HEK293 (cell line): Measurements from ENCODE around the gene ATF2.
A peak's percentile ranks its signal among the peaks of the same experiment; 100 is the strongest.

Experiments
- BCL11A ChIP-seq: fragments of 450-650 bp; formaldehyde crosslinking; IDR thresholded peaks from 2 replicates; pipeline ENCODE4 v1.5.1; 2016; ENCODE audit warnings: low read depth, missing biosample characterization, missing genetic modification characterization
- GLIS2 ChIP-seq: fragments of 450-650 bp; formaldehyde crosslinking; IDR thresholded peaks from 2 replicates; pipeline ENCODE4 v1.5.1; 2016; ENCODE audit warnings: missing biosample characterization, missing genetic modification characterization
- KLF10 ChIP-seq: fragments of 450-650 bp; IDR thresholded peaks from 2 replicates; pipeline ENCODE4 v1.5.1; 2018; ENCODE audit warnings: missing biosample characterization, mild to moderate bottlenecking, missing genetic modification characterization
- KLF8 ChIP-seq: fragments of 450-650 bp; formaldehyde crosslinking; IDR thresholded peaks from 2 replicates; pipeline ENCODE4 v1.5.1; 2016; ENCODE audit warnings: missing biosample characterization, missing genetic modification characterization
- KLF9 ChIP-seq: fragments of 450-650 bp; formaldehyde crosslinking; IDR thresholded peaks from 2 replicates; pipeline ENCODE4 v1.5.1; 2016; ENCODE audit warnings: missing biosample characterization, missing genetic modification characterization, low read depth
- MYNN ChIP-seq: fragments of 450-650 bp; formaldehyde crosslinking; IDR thresholded peaks from 2 replicates; pipeline ENCODE4 v1.5.1; 2016; ENCODE audit warnings: missing biosample characterization, missing genetic modification characterization, borderline replicate concordance
- MZF1 ChIP-seq: fragments of 450-650 bp; formaldehyde crosslinking; IDR thresholded peaks from 2 replicates; pipeline ENCODE4 v1.5.1; 2017; ENCODE audit warnings: missing biosample characterization, missing genetic modification characterization, borderline replicate concordance
- OSR2 ChIP-seq: fragments of 450-650 bp; formaldehyde crosslinking; IDR thresholded peaks from 2 replicates; pipeline ENCODE4 v1.5.1; 2016; ENCODE audit warnings: missing biosample characterization, missing genetic modification characterization
- REST ChIP-seq: fragments of 450-650 bp; formaldehyde crosslinking; IDR thresholded peaks from 2 replicates; pipeline ENCODE4 v1.5.1; 2016; ENCODE audit warnings: missing biosample characterization, missing genetic modification characterization
- WT1 ChIP-seq: fragments of 450-650 bp; formaldehyde crosslinking; IDR thresholded peaks from 2 replicates; pipeline ENCODE4 v1.5.1; 2016; ENCODE audit warnings: missing biosample characterization, missing genetic modification characterization
- ZBTB1 ChIP-seq: fragments of 450-650 bp; formaldehyde crosslinking; IDR thresholded peaks from 2 replicates; pipeline ENCODE4 v1.5.1; 2016; ENCODE audit warnings: missing biosample characterization, missing genetic modification characterization
- ZIC2 ChIP-seq: fragments of 450-650 bp; formaldehyde crosslinking; IDR thresholded peaks from 2 replicates; pipeline ENCODE4 v1.5.1; 2016; ENCODE audit warnings: missing biosample characterization, missing genetic modification characterization
- ZNF10 ChIP-seq: fragments of 450-650 bp; formaldehyde crosslinking; IDR thresholded peaks from 2 replicates; pipeline ENCODE4 v1.5.1; 2017; ENCODE audit warnings: missing biosample characterization, missing genetic modification characterization
- ZNF132 ChIP-seq: fragments of 450-650 bp; formaldehyde crosslinking; IDR thresholded peaks from 2 replicates; pipeline ENCODE4 v1.5.1; 2017; ENCODE audit warnings: missing biosample characterization, missing genetic modification characterization, borderline replicate concordance
- ZNF18 ChIP-seq: fragments of 450-650 bp; formaldehyde crosslinking; IDR thresholded peaks from 2 replicates; pipeline ENCODE4 v1.5.1; 2016; ENCODE audit warnings: missing biosample characterization, missing genetic modification characterization
- ZNF19 ChIP-seq: fragments of 450-650 bp; formaldehyde crosslinking; IDR thresholded peaks from 2 replicates; pipeline ENCODE4; 2016; ENCODE audit warnings: missing biosample characterization, missing genetic modification characterization, low read depth
- ZNF202 ChIP-seq: fragments of 450-650 bp; formaldehyde crosslinking; IDR thresholded peaks from 2 replicates; pipeline ENCODE4 v1.5.1; 2016; ENCODE audit warnings: missing biosample characterization, missing genetic modification characterization, borderline replicate concordance
- ZNF23 ChIP-seq: fragments of 450-650 bp; formaldehyde crosslinking; IDR thresholded peaks from 2 replicates; pipeline ENCODE4 v1.5.1; 2016; ENCODE audit warnings: missing biosample characterization, missing genetic modification characterization, borderline replicate concordance
- ZNF26 ChIP-seq: fragments of 450-650 bp; formaldehyde crosslinking; IDR thresholded peaks from 2 replicates; pipeline ENCODE4 v1.5.1; 2016; ENCODE audit warnings: missing biosample characterization, missing genetic modification characterization
- ZNF416 ChIP-seq: fragments of 450-650 bp; formaldehyde crosslinking; IDR thresholded peaks from 2 replicates; pipeline ENCODE4 v1.5.1; 2016; ENCODE audit warnings: missing biosample characterization, missing genetic modification characterization
- ZNF510 ChIP-seq: fragments of 450-650 bp; formaldehyde crosslinking; IDR thresholded peaks from 2 replicates; pipeline ENCODE4 v1.5.1; 2018; ENCODE audit warnings: mild to moderate bottlenecking, missing genetic modification characterization, missing biosample characterization; ENCODE audit not compliant: insufficient replicate concordance
- ZNF560 ChIP-seq: fragments of 450-650 bp; formaldehyde crosslinking; IDR thresholded peaks from 2 replicates; pipeline ENCODE4 v1.5.1; 2017; ENCODE audit warnings: missing biosample characterization, missing genetic modification characterization, borderline replicate concordance
- ZNF596 ChIP-seq: fragments of 450-650 bp; IDR thresholded peaks from 2 replicates; pipeline ENCODE4 v1.5.0; 2018; ENCODE audit warnings: missing biosample characterization, mild to moderate bottlenecking, missing genetic modification characterization, moderate library complexity
- ZNF837 ChIP-seq: fragments of 450-650 bp; formaldehyde crosslinking; IDR thresholded peaks from 2 replicates; pipeline ENCODE4 v1.5.1; 2016; ENCODE audit warnings: missing biosample characterization, missing genetic modification characterization
- ZNF843 ChIP-seq: fragments of 450-650 bp; formaldehyde crosslinking; IDR thresholded peaks from 2 replicates; pipeline ENCODE4 v1.5.1; 2016; ENCODE audit warnings: missing biosample characterization, missing genetic modification characterization
- TF ChIP-seq, protein P1 (sequence below): fragments of 450-650 bp; formaldehyde crosslinking; IDR thresholded peaks from 2 replicates; pipeline ENCODE4 v1.5.1; 2017; ENCODE audit warnings: missing biosample characterization, missing genetic modification characterization
- TF ChIP-seq, protein P2 (sequence below): fragments of 450-650 bp; formaldehyde crosslinking; IDR thresholded peaks from 2 replicates; pipeline ENCODE4 v1.5.1; 2016; ENCODE audit warnings: missing biosample characterization, missing genetic modification characterization, low read depth
- TF ChIP-seq, protein P3 (sequence below): fragments of 450-650 bp; formaldehyde crosslinking; IDR thresholded peaks from 2 replicates; pipeline ENCODE4 v1.5.1; 2016; ENCODE audit warnings: missing biosample characterization, missing genetic modification characterization, borderline replicate concordance

Gene ATF2

GRCh38 chr2:175080479-175080878 is 87.5 kb downstream of the ATF2 start (continued):
- TF ChIP-seq REST (tag by site-specific recombination) = no peak
- no peak for TF ChIP-seq MYNN (tag by site-specific recombination)
- TF ChIP-seq ZNF416 = no peak
- TF ChIP-seq WT1 = no peak
- TF ChIP-seq, protein P1, sequence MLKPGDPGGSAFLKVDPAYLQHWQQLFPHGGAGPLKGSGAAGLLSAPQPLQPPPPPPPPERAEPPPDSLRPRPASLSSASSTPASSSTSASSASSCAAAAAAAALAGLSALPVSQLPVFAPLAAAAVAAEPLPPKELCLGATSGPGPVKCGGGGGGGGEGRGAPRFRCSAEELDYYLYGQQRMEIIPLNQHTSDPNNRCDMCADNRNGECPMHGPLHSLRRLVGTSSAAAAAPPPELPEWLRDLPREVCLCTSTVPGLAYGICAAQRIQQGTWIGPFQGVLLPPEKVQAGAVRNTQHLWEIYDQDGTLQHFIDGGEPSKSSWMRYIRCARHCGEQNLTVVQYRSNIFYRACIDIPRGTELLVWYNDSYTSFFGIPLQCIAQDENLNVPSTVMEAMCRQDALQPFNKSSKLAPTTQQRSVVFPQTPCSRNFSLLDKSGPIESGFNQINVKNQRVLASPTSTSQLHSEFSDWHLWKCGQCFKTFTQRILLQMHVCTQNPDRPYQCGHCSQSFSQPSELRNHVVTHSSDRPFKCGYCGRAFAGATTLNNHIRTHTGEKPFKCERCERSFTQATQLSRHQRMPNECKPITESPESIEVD (tag by site-specific recombination) = peak; percentile 87
- no peak for TF ChIP-seq ZNF10 (tag by site-specific recombination)
- TF ChIP-seq ZNF132 = no peak
- TF ChIP-seq ZNF19 (tag by site-specific recombination) = no peak
- TF ChIP-seq KLF10 (tag by site-specific recombination) = no peak
- TF ChIP-seq ZNF596 (tag by site-specific recombination) = no peak
- peak; percentile 94 for TF ChIP-seq ZNF18 (tag by site-specific recombination)
- peak; percentile 81 for TF ChIP-seq OSR2 (tag by site-specific recombination)
- TF ChIP-seq GLIS2 (tag by site-specific recombination) = no peak
- no peak for TF ChIP-seq BCL11A (tag by site-specific recombination)
- TF ChIP-seq ZNF26 (tag by site-specific recombination) = no peak
- peak; percentile 82 for TF ChIP-seq ZNF843
- TF ChIP-seq ZIC2 (tag by site-specific recombination) = peak; percentile 61
- TF ChIP-seq, protein P2, sequence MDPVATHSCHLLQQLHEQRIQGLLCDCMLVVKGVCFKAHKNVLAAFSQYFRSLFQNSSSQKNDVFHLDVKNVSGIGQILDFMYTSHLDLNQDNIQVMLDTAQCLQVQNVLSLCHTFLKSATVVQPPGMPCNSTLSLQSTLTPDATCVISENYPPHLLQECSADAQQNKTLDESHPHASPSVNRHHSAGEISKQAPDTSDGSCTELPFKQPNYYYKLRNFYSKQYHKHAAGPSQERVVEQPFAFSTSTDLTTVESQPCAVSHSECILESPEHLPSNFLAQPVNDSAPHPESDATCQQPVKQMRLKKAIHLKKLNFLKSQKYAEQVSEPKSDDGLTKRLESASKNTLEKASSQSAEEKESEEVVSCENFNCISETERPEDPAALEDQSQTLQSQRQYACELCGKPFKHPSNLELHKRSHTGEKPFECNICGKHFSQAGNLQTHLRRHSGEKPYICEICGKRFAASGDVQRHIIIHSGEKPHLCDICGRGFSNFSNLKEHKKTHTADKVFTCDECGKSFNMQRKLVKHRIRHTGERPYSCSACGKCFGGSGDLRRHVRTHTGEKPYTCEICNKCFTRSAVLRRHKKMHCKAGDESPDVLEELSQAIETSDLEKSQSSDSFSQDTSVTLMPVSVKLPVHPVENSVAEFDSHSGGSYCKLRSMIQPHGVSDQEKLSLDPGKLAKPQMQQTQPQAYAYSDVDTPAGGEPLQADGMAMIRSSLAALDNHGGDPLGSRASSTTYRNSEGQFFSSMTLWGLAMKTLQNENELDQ = no peak
- TF ChIP-seq KLF9 (tag by site-specific recombination) = no peak
- TF ChIP-seq, protein P3, sequence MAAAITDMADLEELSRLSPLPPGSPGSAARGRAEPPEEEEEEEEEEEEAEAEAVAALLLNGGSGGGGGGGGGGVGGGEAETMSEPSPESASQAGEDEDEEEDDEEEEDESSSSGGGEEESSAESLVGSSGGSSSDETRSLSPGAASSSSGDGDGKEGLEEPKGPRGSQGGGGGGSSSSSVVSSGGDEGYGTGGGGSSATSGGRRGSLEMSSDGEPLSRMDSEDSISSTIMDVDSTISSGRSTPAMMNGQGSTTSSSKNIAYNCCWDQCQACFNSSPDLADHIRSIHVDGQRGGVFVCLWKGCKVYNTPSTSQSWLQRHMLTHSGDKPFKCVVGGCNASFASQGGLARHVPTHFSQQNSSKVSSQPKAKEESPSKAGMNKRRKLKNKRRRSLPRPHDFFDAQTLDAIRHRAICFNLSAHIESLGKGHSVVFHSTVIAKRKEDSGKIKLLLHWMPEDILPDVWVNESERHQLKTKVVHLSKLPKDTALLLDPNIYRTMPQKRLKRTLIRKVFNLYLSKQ (tag by site-specific recombination) = no peak
- TF ChIP-seq ZNF202 (tag by site-specific recombination) = no peak
- no peak for TF ChIP-seq ZNF837
- no peak for TF ChIP-seq MZF1 (tag by site-specific recombination)
- no peak for TF ChIP-seq ZNF23
- no peak for TF ChIP-seq ZNF510 (tag by site-specific recombination)
- TF ChIP-seq ZNF560 (tag by site-specific recombination) = no peak
- TF ChIP-seq KLF8 (tag by site-specific recombination) = no peak
- TF ChIP-seq ZBTB1 = no peak
